Skeletal muscle cell (primary cell): ENCODE results near the gene MGST3.
"Not testable (repeated sequence)": the region's sequence is repeated elsewhere in the genome, so short reads cannot be mapped to it uniquely, and the experiment has no call there.

ENCODE experiments used
- DNase-seq: peaks from one replicate; pipeline ENCODE4 v3.0.0-alpha.2; 2010; ENCODE audit warnings: low read depth
- H3K4me3 ChIP-seq: 2 replicates; pipeline ENCODE4 v1.5.1; 2011; ENCODE audit warnings: low read depth, mild to moderate bottlenecking, control low read depth, low read length, moderate library complexity

Gene MGST3

DNA sequence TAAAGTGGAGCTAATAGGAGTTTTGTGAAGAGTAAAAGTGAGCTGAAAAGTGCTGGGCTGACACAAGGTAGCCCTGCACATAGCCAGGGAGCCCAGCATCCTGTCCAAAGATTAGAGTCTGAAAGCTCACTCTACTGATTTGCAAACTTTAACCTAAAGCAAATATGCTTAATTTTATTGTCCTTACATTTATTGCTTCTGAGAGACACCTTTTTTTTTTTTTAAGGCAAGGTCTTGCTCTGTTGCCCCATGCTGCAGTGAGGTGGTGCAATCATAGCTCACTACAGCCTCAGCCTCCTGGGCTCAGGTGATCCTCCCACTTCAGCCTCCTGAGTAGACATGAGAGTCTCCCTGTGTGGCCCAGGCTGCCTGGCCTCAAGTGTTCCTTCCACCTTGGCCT lies 16.5 kb downstream of the MGST3 start:
- H3K4me3 ChIP-seq: no peak overlapping the region
- DNase-seq: no peak

DNA sequence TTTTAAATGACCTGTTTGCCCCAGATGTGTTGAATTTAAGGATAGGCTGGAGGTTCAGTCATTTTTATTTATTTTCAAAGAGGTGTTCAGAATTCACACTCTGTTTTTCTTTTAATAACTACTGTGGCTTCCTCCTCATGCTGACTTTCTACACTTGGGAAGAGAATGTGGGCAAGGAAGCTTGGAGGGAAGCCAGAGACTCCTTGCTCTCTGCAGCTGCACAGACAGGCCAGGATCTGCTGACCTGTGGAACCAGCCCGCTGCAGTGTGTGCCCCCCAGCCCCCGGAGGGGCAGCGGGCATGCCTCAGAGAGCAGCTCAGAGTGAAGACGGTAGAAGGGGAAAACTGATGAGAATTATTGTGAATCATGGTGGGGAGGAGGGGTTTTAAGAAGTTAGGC lies 16.9 kb downstream of the MGST3 start:
- no peak for DNase-seq
- no peak overlapping the region for H3K4me3 ChIP-seq

DNA sequence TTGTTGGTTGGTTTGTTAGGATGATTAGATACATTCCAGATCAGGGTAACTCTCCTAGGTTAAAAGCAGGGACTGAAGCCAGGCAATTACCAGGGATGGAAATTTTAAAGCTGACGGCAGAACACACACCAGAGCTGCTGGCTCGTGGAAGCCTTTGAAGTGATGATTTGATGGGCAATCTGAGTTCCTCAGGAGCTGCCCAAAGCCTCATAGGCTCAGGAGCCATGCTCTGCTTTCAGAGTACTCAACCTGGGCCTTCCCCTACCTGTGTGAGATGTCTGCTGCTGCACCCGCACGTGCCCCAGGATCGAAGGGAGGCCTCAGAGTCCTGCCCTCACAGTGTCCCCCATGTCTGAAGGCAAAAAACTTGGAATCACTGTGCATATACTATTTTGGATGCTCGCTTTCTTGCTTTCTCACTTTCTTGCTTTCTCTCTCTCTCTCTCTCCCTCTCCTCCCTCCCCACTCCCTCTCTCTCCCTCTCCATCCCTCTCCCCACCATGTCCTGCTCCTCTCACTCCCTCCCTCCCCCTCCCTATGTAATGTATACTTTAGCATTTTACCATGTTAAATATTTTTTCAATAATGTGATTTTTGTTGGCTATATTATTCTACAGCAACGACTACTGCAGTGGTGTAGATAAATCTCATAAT lies 18.0 kb downstream of the MGST3 start:
- H3K4me3 ChIP-seq: no peak overlapping the region
- no peak for DNase-seq

DNA sequence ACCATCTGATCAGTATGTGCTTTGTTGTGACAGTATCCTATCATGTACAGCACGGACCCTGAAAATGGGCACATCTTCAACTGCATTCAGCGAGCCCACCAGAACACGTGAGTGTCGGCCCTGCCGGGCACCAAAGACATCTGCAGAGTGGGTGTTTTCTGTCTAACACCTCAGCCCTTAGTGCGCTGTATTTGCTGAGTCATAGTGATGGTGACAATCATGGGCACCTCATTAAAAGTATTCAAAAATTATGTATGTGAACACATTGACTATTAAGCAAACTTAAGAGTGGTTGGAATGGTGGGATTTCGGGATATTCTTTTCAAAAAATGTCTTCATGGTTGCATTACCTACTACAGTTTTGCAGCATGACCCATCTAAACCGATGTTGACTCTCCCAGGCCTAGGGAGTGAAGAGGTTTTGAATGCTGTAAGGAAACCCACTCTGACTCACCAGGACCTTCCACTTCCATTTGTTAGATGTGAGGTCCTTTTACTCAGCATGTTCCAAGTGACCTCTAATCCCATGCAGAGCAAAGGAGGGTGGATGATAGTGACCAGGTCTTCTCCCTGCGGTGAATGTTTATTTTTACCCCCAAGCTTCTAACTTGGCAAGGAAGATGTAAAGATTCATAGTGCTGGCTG lies 20.1 kb downstream of the MGST3 start:
- H3K4me3 ChIP-seq: no peak overlapping the region
- no peak for DNase-seq

DNA sequence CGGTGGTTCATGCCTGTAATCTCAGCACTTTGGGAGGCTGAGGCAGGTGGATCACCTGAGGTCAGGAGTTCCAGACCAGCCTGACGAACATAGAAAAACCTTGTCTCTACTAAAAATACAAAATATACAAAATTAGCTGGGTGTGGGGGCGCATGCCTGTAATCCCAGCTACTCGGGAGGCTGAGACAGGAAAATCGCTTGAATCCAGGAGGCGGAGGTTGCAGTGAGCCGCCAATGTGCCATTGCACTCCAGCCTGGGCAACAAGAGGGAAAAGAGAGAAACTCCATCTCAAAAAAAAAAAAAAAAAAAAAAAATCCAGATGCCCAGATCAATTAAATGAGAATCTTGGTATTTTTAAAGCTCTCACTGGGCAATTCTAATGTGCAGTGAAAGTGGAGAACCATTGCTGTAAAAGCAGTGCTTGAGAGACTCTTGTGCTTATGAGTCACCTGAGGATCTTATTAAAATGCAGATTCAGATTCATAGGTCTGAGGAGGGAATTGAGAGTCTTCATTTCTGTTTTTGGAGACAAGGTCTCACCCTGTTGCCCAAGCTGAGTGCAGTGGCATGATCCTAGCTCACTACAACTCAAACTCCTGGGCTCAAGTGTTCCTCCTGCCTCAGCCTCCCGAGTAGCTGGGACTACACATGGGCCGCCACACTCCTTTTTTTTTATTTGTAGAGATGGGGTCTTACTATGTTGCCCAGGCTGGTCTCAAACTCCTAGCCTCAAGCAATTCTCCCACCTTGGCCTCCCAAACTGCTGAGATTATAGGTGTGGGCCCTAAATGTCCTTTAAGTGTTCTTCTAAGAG lies 27.9 kb downstream of the MGST3 start:
- not testable (repeated sequence) for DNase-seq, H3K4me3 ChIP-seq

DNA sequence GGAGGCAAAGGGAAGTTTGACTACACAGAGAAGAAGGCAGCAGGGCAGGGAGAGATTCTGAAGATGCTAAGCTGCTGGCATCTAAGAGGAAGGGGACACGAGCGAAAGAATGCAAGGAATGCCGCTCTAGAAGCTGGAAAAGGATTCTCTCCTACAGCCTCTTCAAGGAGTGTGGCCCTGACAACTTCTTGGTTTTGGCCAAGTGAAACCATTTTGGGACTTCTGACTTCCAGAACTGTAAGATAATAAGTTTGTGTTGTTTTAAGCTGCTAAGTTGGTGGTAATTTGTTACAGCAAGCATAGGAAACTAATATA lies 28.5 kb downstream of the MGST3 start:
- H3K4me3 ChIP-seq: no peak overlapping the region
- no peak for DNase-seq

DNA sequence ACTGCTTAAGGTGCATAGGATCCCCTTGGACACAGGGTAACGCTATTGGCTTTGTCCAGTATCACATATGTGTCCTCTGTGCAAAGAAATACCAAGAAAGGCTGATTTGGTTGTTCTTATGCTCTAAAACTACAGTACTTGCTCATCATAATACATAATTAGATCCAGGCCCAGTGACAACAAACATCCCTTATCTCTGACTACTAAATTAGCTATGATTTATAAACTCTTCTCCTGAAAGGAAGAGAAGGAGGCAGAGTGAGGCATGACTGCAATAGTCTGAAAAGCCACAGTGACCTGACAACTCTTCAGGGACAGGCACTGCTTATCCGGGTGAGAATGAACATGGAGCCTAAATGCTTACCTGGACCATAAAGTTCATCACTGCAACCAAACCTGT lies 30.7 kb downstream of the MGST3 start:
- DNase-seq: no peak
- no peak overlapping the region for H3K4me3 ChIP-seq

DNA sequence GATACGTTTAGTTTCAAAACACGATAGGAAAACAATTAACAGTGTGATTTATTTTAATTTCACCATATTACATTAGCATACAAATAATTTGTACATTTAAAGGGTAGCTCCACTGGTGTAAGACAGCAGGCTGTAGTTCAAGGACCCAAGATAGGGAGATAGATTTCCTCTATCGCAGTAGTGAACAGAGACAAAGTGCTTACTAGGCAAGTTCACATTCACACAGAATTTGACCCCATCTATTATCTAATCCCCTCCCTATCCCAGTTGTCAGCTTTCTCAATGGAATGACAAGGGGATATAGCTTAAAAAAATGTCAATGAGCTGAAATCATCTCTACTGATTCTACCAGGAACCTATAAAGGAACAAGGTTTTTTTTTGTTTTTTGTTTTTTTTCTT lies 31.2 kb downstream of the MGST3 start:
- DNase-seq: no peak
- H3K4me3 ChIP-seq: no peak overlapping the region

DNA sequence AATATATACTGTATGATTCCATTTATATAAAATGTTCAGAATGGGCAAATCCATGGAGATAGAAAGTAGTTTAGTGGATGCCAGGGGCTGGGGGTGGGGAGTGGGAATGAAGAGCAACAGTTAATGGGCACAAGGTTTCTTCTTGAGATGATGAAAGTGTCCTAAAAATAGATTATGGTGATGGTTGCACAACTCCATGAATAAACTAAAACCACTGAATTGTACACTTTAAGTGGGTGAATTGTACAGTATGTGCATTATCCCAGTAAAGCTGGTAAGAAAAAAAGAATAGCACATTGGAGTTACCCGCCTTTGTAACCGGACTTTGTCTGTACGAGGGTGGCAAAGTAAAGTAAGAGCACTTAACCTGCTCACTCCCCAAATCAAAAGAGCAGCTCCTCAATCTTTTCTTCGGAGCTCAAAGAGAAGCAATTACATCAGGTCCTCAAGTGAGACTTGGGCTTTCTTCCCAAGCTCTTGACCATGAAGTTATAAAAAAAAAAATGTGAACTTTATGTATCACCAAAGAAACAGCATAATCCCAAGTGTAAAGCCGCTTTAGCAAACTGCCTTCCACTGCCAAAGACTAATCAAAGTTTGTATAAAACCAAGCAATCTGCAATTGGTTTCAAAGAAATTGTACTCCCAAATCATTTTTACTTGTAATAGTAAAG lies 35.3 kb downstream of the MGST3 start:
- peak; percentile 32 for DNase-seq
- no peak overlapping the region for H3K4me3 ChIP-seq

DNA sequence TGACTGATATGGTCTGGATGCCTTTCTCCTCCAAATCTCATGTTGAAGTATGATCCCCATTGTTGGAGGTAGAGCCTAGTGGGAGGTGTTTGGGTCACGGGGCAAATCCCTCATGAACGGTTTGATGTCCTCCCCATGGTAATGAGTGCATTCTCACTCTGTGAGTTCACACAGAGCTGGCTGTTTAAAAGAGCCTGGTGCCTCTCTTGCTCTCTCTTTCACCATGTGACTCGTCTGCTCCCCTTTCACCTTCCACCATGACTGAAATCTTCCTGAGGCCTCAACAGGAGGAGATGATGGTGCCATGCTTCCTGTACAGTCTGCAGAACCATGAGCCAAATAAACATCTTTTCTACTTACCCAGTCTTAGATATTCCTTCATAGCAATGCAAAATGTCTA lies 37.1 kb downstream of the MGST3 start:
- no peak for DNase-seq
- H3K4me3 ChIP-seq: no peak overlapping the region

DNA sequence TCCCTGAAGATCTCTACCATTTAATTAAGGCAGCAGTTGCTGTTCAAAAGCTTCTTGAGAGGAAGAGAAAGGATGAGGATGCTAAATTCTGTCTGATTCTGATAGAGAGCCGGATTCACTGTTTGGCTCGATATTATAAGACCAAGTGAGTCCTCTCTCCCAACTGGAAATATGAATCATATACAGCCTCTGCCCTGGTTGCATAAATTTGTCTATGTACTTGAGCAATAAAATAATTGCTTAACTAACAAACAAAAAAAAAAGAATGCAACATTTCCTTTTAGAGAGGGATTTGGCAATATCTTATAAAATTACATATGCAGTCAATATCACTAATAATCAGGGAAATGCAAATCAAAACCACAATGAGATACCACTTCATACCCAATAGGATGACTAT lies 40.5 kb downstream of the MGST3 start:
- no peak for DNase-seq
- H3K4me3 ChIP-seq: no peak overlapping the region

DNA sequence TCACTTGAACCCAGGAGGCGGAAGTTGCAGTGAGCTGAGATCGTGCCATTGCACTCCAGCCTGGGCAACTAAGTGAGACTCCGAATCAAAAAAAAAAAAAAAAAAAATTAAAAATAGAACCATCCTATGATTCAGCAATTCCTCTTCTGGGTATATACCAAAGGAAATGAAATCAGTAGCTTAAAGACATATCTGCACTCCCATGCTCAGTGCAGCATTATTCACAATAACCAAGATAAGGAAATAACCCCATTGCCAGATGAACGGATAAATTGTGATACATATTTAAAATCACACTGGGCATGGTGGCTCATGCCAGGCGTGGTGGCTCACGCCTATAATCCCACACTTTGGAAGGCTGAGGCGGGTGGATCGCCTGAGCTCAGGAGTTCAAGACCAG lies 43.6 kb downstream of the MGST3 start:
- DNase-seq: no peak
- H3K4me3 ChIP-seq: no peak overlapping the region

DNA sequence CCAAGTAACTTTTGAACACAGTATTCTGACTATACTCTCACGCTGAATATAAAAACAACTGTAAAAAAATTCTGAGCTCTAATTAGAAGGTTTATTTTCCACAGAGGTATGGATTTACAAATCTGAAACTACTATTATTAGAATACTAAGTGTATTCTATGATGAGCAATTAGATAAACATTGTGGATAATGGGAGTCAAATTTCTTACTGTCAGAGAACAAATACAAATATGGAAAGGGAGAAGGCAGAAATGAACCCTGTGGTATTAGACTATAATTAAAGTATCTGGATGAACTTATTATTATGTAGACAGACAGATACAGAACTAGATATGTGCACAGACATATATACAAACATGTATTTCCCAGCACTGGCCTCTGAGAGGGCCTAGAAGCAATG lies 44.8 kb downstream of the MGST3 start:
- no peak for DNase-seq
- no peak overlapping the region for H3K4me3 ChIP-seq

DNA sequence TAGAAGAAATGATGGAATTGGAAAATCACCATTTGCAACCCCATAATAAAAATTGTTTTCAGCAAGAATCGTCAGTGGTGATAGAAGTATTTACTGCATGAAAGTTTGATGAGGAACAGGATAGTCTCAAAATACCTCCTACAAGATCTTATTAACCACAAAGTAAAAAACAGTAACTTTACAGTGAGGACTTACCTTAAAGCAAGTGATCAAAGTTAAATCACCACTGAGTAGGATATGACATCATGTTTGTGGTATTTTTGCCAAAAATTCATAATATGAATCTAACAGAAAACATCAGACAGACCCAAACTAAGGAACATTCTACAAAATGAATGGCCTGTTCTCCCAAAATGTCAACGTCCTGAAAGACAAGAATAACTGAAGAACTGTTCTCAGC lies 47.5 kb downstream of the MGST3 start:
- no peak overlapping the region for H3K4me3 ChIP-seq
- DNase-seq: no peak

DNA sequence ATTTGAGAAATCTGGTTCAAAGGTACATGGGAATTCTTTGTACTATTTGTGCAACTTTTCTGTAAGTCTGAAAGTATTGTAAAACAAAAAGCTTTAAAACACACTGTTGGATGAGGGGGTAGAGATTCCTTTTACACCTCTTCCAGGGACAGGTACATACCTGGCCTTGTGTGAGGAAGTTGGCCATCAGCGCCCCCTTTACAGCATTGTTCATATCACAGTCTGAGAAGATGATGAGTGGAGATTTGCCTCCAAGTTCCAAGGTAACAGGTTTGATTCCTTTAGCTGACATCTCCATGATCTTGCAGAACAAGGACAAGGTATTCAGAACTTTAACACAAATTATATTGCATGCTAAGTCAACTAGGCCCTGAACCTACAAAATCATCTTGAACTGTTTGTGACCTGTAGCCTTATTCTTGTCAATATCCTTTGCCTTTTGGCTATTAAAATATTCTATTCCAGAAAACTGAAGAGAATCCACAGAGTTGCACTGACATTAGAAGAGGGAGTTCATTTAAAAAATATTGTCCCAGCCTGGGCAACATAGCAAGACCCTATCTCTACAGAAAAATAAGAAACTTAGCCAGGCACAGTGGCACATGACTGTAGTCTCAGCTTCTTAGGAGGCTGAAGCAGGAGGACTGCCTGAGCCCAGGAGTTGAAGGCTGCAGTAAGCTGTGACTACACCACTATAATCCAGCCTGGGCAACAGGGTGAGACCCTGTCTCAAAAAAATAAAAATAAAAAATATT lies 48.4 kb downstream of the MGST3 start:
- no peak for DNase-seq
- no peak overlapping the region for H3K4me3 ChIP-seq

DNA sequence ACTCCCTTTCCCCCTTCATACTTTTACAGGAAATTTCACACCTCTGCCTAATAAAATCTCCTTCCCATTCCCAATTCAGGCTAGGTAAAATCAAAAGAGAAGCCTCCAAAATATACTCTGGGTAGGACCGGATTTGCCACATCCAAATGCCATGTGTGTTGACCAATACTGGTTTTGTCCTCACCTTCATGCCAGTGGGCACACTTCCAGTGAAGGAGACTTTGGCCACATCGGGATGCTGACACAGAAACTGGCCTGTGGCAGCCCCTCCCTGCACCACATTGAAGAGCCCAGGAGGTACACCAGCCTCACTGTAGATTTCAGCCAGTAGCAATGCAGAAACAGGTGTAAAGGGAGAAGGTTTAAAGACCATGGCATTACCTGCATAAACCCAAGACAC lies 49.3 kb downstream of the MGST3 start:
- no peak overlapping the region for H3K4me3 ChIP-seq
- no peak for DNase-seq

DNA sequence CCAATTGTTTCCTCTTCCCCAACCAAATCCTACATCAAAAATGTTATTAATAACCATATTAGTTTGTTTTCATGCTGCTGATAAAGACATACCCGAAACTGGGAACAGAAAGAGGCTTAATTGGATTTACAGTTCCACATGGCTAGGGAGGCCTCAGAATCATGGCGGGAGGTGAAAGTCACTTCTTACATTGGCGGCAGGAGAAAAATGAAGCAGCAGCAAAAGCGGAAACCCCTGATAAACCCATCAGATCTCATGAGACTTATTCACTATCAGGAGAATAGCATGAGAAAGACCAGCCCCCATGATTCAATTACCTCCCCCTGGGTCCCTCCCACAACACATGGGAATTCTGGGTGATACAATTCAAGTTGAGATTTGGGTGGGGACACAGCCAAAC lies 49.7 kb downstream of the MGST3 start:
- DNase-seq, H3K4me3 ChIP-seq: not testable (repeated sequence)

DNA sequence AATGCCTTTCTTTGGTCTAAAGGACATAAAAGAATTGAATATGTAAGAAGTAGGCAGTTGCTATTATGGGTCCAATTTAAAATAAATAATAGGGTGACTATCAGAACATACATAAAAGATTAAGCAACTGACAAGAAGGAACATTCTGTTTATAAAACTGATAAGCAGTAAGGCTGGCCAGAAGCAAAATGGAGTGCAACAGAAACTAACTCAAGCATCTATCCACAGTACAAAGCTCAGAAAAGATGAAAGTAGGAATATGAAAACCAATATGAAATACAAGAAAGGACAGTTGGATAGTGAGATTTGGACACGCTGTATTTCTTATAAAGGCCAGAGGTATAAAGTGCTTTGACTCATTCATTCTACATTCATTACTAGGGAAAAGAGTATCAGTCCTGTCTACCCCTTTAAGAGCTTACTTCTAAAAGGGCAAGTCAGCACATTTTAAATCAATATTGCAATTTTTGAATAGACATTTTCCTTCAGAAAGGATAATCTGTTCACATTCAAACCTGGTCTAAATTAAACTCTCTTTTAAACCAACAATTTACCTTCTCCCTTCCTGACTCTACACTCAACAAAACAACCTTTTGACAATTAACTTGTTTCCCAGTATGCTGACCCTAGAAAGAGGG lies 52.9 kb downstream of the MGST3 start:
- no peak for DNase-seq
- H3K4me3 ChIP-seq: no peak overlapping the region
